GM20000 (cell line): ENCODE data around the gene ZFR.
"Not testable (repeated sequence)": the region's sequence is repeated elsewhere in the genome, so short reads cannot be mapped to it uniquely, and the experiment has no call there.

Experiments used
- DNase-seq: peaks from one replicate; pipeline ENCODE4 v3.0.0; 2012; ENCODE audit warnings: low spot score
- TF ChIP-seq, protein P1 (sequence below): IDR thresholded peaks from 2 replicates; pipeline ENCODE4 v1.5.1; 2012; ENCODE audit warnings: mild to moderate bottlenecking, control low read depth; ENCODE audit errors: extremely low read depth, missing control alignments

The ZFR gene

DNA sequence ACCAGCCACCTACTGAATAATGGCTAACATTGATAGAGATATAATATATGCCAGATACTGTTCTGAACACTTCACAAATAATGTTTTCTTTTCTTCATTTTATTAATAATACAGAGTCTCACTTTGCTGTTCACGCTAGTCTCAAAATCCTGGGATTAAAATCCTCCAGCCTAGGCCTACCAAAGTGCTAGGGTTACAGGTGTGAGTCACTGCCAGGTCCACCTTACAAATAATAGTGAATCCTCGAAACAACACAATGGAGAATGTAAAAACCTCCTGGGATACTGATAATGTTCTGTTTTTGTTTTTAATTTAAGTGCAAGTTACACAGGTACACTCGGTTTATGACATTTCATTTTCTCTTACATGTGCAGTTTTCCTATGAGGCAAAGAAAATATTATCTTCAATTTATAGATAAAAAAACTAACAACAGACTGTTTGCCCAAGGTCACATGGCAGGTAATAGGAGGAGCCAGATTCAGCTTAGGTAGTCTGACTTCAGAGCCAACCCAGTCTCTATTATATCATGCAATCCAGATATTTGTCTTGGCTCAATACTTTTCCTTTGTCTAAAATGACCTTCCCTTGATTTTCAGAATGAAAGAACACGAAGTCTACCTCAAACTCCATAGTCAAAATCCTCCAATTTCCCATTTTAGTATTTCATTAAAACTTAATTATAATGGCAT is 7.8 kb downstream of the ZFR start:
- TF ChIP-seq, protein P1, sequence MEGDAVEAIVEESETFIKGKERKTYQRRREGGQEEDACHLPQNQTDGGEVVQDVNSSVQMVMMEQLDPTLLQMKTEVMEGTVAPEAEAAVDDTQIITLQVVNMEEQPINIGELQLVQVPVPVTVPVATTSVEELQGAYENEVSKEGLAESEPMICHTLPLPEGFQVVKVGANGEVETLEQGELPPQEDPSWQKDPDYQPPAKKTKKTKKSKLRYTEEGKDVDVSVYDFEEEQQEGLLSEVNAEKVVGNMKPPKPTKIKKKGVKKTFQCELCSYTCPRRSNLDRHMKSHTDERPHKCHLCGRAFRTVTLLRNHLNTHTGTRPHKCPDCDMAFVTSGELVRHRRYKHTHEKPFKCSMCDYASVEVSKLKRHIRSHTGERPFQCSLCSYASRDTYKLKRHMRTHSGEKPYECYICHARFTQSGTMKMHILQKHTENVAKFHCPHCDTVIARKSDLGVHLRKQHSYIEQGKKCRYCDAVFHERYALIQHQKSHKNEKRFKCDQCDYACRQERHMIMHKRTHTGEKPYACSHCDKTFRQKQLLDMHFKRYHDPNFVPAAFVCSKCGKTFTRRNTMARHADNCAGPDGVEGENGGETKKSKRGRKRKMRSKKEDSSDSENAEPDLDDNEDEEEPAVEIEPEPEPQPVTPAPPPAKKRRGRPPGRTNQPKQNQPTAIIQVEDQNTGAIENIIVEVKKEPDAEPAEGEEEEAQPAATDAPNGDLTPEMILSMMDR = no peak
- DNase-seq = no peak

DNA sequence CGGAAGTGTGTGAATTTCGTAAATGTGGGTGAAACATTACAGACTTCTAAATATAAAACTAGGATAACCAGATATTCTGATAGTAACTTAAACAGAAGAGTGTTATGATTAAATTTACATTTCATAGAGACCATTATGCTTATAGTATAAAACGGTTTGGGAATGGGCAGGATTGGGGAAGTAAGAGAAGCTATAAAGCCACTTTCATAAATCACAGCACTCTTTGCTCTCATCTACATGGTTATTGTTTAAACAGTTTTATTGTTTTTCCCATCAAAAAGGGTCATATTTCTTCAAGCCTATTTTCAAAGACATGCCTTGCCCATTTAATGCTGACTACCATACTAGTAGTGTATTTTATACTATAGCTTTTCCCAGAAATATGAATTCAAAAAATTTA is 9.2 kb downstream of the ZFR start:
- DNase-seq = no peak
- TF ChIP-seq, protein P1 = no peak

DNA sequence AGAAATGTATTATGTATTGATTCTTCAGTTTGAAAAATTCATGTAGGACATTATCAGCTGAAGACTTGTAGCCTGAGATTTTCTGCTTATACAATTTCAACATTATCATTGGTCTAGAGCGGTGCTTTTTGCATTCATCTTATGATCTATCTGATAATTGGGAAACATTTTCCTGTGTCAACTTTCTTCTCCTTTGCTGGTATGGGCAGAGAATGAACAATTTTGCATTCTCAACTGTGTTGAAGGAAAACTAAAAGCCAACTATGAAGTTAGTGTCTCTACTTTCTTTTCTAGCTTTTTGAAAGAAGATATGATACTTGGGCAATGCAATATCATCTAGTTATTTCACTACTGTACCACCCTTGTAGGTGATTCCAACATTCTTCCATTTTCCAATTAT is 10.3 kb downstream of the ZFR start:
- TF ChIP-seq, protein P1 = no peak
- no peak for DNase-seq

DNA sequence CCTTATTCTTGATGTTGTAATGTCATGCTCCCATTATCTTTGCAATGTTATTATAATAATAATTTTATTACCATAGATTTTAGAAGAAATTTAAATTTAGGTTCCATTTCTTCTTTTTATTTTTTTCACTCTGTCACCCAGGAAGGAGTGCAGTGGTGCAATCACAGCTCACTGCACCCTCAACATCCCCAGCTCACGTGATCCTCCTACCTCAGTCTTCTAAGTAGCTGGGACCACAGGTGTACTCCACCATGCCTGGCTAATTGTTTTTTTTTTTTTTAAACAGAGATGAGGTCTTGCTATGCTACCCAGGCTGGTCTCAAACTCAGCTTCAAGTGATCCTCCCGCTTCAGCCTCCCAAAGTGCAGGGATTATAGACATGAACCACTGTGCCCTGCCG is 11.9 kb downstream of the ZFR start:
- TF ChIP-seq, protein P1 = no peak
- DNase-seq = no peak

DNA sequence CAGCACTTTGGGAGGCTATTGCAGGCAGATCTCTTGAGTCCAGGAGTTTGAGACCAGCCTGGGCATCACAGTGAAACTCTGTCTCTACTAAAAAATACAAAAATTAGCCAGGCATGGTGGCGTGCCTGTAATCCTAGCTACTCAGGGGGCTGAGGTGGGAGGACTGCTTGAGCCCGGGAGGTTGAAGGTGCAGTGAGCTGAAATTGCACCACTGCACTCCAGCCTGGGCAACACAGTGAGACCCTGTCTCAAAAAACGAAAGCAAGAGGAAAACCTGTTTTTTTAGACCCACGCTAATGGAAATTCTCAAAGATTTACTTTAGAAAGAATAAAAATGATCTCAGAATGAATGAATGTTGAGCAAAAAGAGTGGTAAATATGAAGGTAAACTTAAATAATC is 13.7 kb downstream of the ZFR start:
- DNase-seq = not testable (repeated sequence)

DNA sequence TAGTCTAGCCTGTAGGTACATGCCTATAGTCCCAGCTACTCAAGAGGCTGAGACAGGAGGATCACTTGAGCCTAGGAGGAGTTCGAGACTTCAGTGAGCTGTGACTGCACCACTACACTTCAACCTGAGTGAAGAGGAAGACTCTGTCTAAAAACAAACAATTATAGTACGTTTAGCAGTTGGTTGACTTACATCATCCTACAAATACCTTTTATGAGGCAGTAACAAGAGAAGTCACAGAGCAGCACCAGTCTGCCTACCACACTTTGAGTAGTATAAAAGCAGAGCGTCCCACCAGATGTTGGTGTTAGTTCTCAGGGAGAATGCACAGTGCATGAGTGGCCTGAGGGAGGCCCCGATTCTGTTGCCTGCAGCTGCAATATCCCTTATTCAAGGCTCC is 16.1 kb downstream of the ZFR start:
- TF ChIP-seq, protein P1 = no peak
- DNase-seq = no peak

DNA sequence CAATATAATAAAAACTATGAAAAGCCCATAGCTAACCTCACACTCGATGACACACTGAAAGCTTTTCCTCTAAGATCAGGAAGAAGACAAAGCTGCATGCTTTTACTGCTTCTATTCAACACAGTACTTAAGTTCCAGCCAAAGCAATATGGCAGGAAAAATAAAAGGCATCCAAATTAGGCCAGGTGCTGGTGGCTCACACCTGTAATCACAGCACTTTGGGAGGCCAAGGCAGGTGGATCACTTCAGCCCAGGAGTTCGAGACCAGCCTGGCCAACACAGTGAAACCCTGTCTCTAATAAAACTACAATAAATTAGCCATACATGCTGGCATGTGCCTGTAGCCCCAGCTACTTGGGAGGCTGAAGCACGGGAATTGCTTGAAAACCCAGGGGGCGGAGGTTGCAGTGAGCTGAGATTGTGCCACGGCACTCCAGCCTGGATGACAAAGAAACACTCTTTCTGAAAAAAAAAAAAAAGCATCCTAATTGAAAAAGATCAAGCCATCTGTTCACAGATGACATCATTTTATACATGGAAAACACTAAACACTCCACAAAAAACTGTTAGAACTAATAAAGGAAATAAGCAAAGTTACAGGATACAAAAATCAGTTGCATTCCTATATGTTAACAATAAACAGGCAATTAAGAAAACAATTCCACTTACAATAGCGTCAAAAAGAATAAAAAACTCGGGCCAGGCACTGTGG is 17.9 kb downstream of the ZFR start:
- TF ChIP-seq, protein P1 = no peak
- DNase-seq = no peak

DNA sequence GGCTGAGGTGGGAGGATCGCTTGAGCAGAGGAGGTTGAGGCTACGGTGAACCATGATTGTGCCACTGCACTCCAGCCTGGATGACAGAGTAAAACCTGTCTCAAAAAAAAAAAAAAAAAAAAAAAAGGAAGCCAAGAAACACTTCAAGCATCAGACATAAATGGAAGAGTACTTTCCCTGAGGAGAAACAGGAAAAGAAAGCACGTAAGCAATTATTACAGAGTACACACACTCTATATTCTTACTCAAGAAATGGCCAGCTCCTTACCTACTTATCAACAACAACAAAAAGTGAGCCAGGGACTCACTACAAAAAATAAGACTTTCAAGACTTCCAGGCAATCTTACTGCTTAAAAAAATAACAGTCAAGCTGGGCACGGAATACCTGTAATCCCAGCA is 21.8 kb downstream of the ZFR start:
- TF ChIP-seq, protein P1 = no peak
- DNase-seq = no peak
